HG03196 (cell line): ENCODE data around the gene TBC1D16.

Experiments
- ATAC-seq: cut with Tn5 transposase; IDR thresholded peaks from one replicate; pipeline ENCODE4 v1.9.1; 2021; ENCODE audit not compliant: unreplicated experiment

Gene TBC1D16

GRCh38 chr17:79952901-79953300, 82.8 kb downstream of the TBC1D16 start:
- no peak for ATAC-seq

- ATAC-seq = no peak
Observed at GRCh38 chr17:79952265-79952877, 83.3 kb downstream of the TBC1D16 start.

DNA sequence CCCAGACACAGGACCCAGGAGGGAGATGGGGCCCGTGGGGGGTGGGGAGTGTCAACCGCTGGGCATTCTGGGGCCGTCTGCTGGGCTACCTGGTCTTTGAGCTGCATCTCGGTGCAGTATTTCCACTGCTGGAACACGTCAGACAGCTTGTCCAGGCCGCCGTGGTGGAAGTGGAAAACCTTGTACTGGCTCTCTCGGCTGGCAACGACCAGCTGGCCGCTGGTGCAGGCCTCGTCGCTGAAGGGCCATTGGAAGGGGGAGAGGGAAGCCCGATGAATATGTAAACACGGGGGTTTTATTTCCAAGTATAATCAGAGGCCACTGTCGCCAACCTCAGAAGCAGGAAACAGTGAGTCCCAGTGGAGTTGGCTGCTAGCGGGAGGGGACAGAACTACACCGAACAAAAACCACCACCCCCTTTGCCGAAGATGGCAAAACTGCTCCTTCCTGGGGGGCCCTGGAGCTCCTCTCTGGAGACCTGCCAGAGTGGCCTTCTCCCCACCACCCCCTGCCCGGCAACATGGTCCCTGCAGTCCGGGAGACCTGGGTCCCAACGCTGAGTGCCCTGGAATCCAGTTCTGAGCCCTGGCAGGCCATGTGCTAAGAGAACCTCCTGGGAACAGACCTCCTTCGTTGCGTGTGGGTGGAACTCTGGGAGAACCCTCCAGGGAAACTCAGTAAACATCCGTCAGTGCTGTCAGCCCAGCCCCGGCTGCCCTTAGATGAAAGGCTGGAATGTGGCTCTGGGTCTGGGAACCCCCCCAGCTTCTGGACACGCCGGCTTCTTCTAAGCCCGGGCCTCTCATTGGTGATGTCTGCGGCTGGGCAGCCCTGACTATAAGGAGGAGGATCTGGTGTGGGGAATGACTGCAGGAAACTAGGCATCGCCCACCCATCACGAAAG, 84.1 kb downstream of the TBC1D16 start:
- ATAC-seq = no peak

- no peak for ATAC-seq
Observed at GRCh38 chr17:79950751-79951150, 84.9 kb downstream of the TBC1D16 start.

DNA sequence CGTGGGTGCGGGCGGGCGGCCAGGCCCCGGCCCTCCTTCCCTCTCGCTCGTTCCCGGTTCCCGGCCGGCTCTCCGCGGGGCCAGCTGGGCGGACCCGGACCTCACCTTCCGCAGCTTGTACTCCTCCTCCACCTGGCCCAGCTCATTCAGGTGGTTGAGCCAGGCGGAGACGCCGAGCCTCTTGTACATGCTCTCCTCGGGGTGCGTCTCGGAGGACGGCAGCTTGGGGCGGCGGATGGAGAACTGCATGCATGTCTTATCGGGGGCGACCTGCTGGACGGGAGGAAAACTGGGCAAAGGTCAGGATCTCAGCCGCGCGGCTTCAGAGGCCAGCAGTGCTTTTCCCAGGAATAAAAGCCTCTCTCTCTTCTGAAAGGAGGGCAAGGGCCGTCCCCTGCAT, 85.4 kb downstream of the TBC1D16 start:
- no peak for ATAC-seq

- ATAC-seq = no peak
Observed at GRCh38 chr17:79949656-79950209, 85.9 kb downstream of the TBC1D16 start.

- ATAC-seq = no peak
Observed at GRCh38 chr17:79948945-79949655, 86.6 kb downstream of the TBC1D16 start.

- no peak for ATAC-seq
Observed at GRCh38 chr17:79948406-79948944, 87.2 kb downstream of the TBC1D16 start.

DNA sequence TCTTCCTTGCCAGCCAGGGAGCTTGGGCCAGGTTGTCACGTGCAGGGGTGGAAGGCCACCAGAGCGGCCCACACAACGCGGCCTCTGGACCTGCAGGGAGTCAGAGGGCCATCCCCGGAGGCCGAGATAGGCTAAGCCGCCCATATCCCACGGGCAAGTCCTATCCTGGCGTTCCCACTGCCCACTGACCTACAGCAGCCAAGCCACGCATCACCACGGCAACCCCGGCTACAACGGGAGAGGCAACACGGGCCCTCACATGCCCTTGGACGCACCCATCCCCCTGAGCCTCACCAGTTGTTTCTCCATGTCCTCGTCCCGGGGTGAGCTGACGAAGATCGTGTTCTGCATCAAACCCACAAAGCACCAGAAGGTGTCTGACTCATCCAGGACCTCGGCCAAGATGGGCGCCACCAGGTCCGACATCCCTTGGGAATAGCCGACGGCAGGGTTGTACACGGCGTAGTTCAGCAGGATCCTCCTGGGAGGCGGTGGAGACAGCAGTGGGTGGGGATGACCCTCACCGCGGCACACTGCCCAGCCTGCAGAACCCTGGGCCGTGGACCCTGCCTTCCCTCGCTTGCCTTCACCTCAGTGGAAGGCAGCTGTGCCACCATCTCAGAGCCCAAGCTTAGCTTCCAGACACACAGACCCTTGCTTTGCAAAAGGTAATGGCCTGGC, 88.2 kb downstream of the TBC1D16 start:
- no peak for ATAC-seq

- ATAC-seq = no peak
Observed at GRCh38 chr17:79946352-79947231, 89.1 kb downstream of the TBC1D16 start.

DNA sequence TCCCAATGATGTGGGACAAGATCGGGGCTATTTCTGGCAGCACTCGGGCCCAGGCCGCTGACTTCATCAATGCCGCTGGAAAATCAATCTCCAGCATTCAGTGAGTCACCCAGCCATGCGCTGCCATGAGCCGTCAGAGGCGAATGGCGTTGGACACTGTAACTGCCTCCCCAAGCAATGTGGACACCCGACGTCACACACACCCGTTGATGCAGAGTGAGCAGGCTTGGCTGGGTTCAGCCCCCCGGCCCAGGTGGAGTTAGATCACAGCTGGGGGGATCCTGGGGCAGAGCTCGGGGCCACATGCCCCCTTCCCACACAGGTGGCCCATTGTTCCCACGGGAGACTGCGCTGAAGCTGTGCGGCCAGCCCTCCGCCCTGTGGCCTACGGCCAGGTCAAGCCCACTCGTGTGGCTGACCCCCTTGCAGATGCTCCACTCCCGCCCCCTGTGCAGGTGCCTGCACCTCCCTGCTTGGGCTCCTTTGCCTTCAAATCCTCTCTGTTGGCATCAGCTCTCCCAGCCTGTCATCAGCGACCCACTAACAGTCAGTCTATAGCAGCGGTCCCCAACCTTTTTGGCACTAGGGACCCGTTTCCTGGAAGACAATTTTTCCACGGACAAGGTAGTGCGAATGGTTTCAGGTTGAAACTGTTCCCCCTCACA, 89.9 kb downstream of the TBC1D16 start:
- ATAC-seq = no peak

- ATAC-seq = no peak
Observed at GRCh38 chr17:79944821-79945391, 90.8 kb downstream of the TBC1D16 start.

GRCh38 chr17:79944251-79944812, 91.3 kb downstream of the TBC1D16 start:
- ATAC-seq = no peak

DNA sequence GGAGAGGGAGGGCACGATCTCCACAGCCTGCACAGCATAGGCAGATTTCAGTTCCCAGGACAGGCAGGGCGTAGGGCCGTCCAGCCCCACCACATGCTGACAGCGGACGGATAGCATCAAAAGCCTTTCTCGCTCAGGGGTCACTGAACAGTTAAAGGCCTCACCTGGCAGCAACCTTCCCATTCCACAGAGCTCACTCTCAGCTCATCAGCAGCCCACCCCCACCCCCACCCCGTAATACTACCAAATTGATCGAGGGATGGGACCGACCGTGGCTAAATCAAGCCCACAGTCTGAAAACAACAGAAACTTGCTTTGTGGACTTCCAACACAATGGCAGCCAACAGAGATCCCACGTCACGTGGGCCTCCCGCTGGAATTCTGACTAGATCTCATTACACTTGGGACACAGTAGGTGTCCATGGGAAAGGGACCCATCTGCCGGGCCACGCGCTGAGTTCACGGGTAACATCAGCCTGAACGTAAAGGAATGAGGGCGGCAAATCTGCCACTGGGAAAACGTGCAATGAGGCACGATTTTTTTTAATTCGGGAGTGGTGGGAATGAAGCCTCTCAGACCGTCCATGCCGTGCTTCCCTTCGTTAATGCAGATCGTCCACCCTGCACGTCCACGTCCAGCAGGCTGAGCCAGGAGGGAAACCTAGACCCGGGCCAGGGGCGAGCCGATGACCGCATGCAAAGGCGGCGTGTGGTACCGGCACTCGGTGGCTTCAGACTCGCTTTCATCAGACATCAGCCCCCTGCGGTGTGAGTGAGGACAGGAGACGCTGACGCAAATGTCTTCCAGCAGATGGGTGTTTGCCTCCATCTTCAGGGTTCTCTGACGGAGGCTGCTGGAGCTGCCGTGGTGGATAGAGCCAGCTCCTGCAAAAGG, 92.1 kb downstream of the TBC1D16 start:
- no peak for ATAC-seq

GRCh38 chr17:79942591-79943346, 92.9 kb downstream of the TBC1D16 start:
- no peak for ATAC-seq

- ATAC-seq = no peak
Observed at GRCh38 chr17:79942011-79942405, 93.7 kb downstream of the TBC1D16 start.
